ENCODE measurements around the gene MSH3.
"Not testable (repeated sequence)": the region's sequence is repeated elsewhere in the genome, so short reads cannot be mapped to it uniquely, and the experiment has no call there.

The MSH3 gene

GRCh38 chr5:80654054-80654390 is 430 bp upstream of the MSH3 start:
- peaks cover 12% of the 10 kb centered on the region for H3K4me1 ChIP-seq (ENCODE audit: control insufficient read depth, insufficient read depth, low read length, poor library complexity, severe bottlenecking)
- peak overlapping the region; percentile 32 for H3K27ac ChIP-seq (ENCODE audit: insufficient read depth, low read length, poor library complexity, severe bottlenecking)
- H3K27me3 ChIP-seq (replicated peaks; ENCODE audit: control insufficient read depth, insufficient read depth, low read length, poor library complexity, severe bottlenecking): no peaks in the 10 kb centered on the region
- peak overlapping the region; percentile 79 for H3K4me3 ChIP-seq (ENCODE audit: insufficient read depth, low read depth, low read length, poor library complexity, severe bottlenecking)
- H3K36me3 ChIP-seq (ENCODE audit: control insufficient read depth, insufficient read depth, low read length): peaks cover 6% of the 10 kb centered on the region
- DNase-seq: no peak
- H3K9me3 ChIP-seq (ENCODE audit: control insufficient read depth, low read length): no peaks in the 10 kb centered on the region

GRCh38 chr5:80655231-80655774 is 851 bp downstream of the MSH3 start:
- Histone ChIP-seq H3K4me1 (ENCODE audit: control insufficient read depth, insufficient read depth, low read length, poor library complexity, severe bottlenecking) (peaks cover 12% of the 10 kb centered on the region), H3K27me3 (replicated peaks; ENCODE audit: control insufficient read depth, insufficient read depth, low read length, poor library complexity, severe bottlenecking) (no peaks in the 10 kb centered on the region), H3K9me3 (ENCODE audit: control insufficient read depth, low read length) (no peaks in the 10 kb centered on the region), H3K36me3 (ENCODE audit: control insufficient read depth, insufficient read depth, low read length) (peaks cover 14% of the 10 kb centered on the region), H3K27ac (ENCODE audit: insufficient read depth, low read length, poor library complexity, severe bottlenecking) (peak overlapping the region; percentile 84), H3K4me3 (ENCODE audit: insufficient read depth, low read depth, low read length, poor library complexity, severe bottlenecking) (peak overlapping the region; percentile 79)
- no peak for DNase-seq

DNA sequence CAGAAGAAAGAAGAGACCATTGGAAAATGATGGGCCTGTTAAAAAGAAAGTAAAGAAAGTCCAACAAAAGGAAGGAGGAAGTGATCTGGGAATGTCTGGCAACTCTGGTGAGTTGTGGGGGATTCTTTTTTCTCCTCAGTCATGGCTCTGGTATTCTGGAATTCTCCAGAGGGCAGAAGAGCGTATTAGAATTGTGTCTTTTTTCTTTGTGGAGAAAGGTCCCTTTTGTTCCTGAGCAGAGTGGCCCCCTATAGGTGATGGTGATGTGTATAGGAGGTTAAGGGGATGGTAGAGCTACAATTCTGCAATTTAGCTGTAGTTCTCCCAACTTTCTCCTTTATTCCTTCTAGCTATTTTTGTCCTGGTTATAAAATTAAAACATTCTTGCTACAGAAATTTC is 2.0 kb downstream of the MSH3 start:
- Histone ChIP-seq H3K27me3 (replicated peaks; ENCODE audit: control insufficient read depth, insufficient read depth, low read length, poor library complexity, severe bottlenecking) (no peaks in the 10 kb centered on the region), H3K27ac (ENCODE audit: insufficient read depth, low read length, poor library complexity, severe bottlenecking) (no peak overlapping the region), H3K36me3 (ENCODE audit: control insufficient read depth, insufficient read depth, low read length) (peaks cover 14% of the 10 kb centered on the region), H3K9me3 (ENCODE audit: control insufficient read depth, low read length) (no peaks in the 10 kb centered on the region), H3K4me1 (ENCODE audit: control insufficient read depth, insufficient read depth, low read length, poor library complexity, severe bottlenecking) (peaks cover 12% of the 10 kb centered on the region), H3K4me3 (ENCODE audit: insufficient read depth, low read depth, low read length, poor library complexity, severe bottlenecking) (no peak overlapping the region)
- no peak for DNase-seq

GRCh38 chr5:80659106-80659505 is 4.7 kb downstream of the MSH3 start:
- DNase-seq: no peak
- no peaks in the 10 kb centered on the region for H3K9me3 ChIP-seq (ENCODE audit: control insufficient read depth, low read length)
- no peak overlapping the region for H3K27ac ChIP-seq (ENCODE audit: insufficient read depth, low read length, poor library complexity, severe bottlenecking)
- H3K4me3 ChIP-seq (ENCODE audit: insufficient read depth, low read depth, low read length, poor library complexity, severe bottlenecking): no peak overlapping the region
- peaks cover 6% of the 10 kb centered on the region for H3K4me1 ChIP-seq (ENCODE audit: control insufficient read depth, insufficient read depth, low read length, poor library complexity, severe bottlenecking)
- H3K27me3 ChIP-seq (replicated peaks; ENCODE audit: control insufficient read depth, insufficient read depth, low read length, poor library complexity, severe bottlenecking): no peaks in the 10 kb centered on the region
- H3K36me3 ChIP-seq (ENCODE audit: control insufficient read depth, insufficient read depth, low read length): peaks cover 25% of the 10 kb centered on the region

DNA sequence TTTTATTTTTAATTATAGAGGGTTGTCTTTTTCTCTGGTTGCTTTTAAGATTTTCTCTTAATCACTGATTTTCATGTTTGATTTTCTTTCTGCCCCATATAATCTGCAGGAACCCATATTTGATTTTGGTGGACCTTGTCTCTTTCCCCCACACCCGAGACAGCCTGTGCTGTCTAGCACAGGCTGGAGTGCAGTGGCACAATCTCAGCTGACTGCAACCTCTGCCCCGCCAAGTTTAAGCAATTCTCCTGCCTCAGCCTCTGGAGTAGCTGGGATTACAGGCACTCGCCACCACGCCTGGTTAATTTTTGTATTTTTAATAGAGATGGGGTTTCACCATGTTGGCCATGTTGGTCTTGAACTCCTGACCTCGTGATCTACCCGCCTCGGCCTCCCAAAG is 6.2 kb downstream of the MSH3 start:
- DNase-seq; H3K9me3 ChIP-seq (ENCODE audit: control insufficient read depth, low read length); H3K4me3 ChIP-seq (ENCODE audit: insufficient read depth, low read depth, low read length, poor library complexity, severe bottlenecking); H3K27me3 ChIP-seq (replicated peaks; ENCODE audit: control insufficient read depth, insufficient read depth, low read length, poor library complexity, severe bottlenecking); H3K4me1 ChIP-seq (ENCODE audit: control insufficient read depth, insufficient read depth, low read length, poor library complexity, severe bottlenecking); H3K27ac ChIP-seq (ENCODE audit: insufficient read depth, low read length, poor library complexity, severe bottlenecking): not testable (repeated sequence)
- peaks cover 36% of the 10 kb centered on the region for H3K36me3 ChIP-seq (ENCODE audit: control insufficient read depth, insufficient read depth, low read length)

GRCh38 chr5:80662108-80662507 is 7.7 kb downstream of the MSH3 start:
- Histone ChIP-seq H3K36me3 (ENCODE audit: control insufficient read depth, insufficient read depth, low read length) (peaks cover 45% of the 10 kb centered on the region), H3K4me1 (ENCODE audit: control insufficient read depth, insufficient read depth, low read length, poor library complexity, severe bottlenecking) (no peaks in the 10 kb centered on the region), H3K9me3 (ENCODE audit: control insufficient read depth, low read length) (no peaks in the 10 kb centered on the region), H3K27me3 (replicated peaks; ENCODE audit: control insufficient read depth, insufficient read depth, low read length, poor library complexity, severe bottlenecking) (no peaks in the 10 kb centered on the region), H3K27ac (ENCODE audit: insufficient read depth, low read length, poor library complexity, severe bottlenecking) (no peak overlapping the region), H3K4me3 (ENCODE audit: insufficient read depth, low read depth, low read length, poor library complexity, severe bottlenecking) (no peak overlapping the region)
- no peak for DNase-seq

GRCh38 chr5:80665057-80665456 is 10.6 kb downstream of the MSH3 start:
- H3K27me3 ChIP-seq (replicated peaks; ENCODE audit: control insufficient read depth, insufficient read depth, low read length, poor library complexity, severe bottlenecking): no peaks in the 10 kb centered on the region
- H3K4me3 ChIP-seq (ENCODE audit: insufficient read depth, low read depth, low read length, poor library complexity, severe bottlenecking): no peak overlapping the region
- H3K36me3 ChIP-seq (ENCODE audit: control insufficient read depth, insufficient read depth, low read length): peaks cover 35% of the 10 kb centered on the region
- no peak for DNase-seq
- H3K4me1 ChIP-seq (ENCODE audit: control insufficient read depth, insufficient read depth, low read length, poor library complexity, severe bottlenecking): no peaks in the 10 kb centered on the region
- no peak overlapping the region for H3K27ac ChIP-seq (ENCODE audit: insufficient read depth, low read length, poor library complexity, severe bottlenecking)
- H3K9me3 ChIP-seq (ENCODE audit: control insufficient read depth, low read length): no peaks in the 10 kb centered on the region

- no peaks in the 10 kb centered on the region for H3K9me3 ChIP-seq (ENCODE audit: control insufficient read depth, low read length)
- H3K27me3 ChIP-seq (replicated peaks; ENCODE audit: control insufficient read depth, insufficient read depth, low read length, poor library complexity, severe bottlenecking): no peaks in the 10 kb centered on the region
- H3K4me1 ChIP-seq (ENCODE audit: control insufficient read depth, insufficient read depth, low read length, poor library complexity, severe bottlenecking): no peaks in the 10 kb centered on the region
- no peak for DNase-seq
- H3K27ac ChIP-seq (ENCODE audit: insufficient read depth, low read length, poor library complexity, severe bottlenecking): no peak overlapping the region
- H3K4me3 ChIP-seq (ENCODE audit: insufficient read depth, low read depth, low read length, poor library complexity, severe bottlenecking): no peak overlapping the region
- peaks cover 30% of the 10 kb centered on the region for H3K36me3 ChIP-seq (ENCODE audit: control insufficient read depth, insufficient read depth, low read length)
Measured at GRCh38 chr5:80667384-80667783, 12.9 kb downstream of the MSH3 start.

DNA sequence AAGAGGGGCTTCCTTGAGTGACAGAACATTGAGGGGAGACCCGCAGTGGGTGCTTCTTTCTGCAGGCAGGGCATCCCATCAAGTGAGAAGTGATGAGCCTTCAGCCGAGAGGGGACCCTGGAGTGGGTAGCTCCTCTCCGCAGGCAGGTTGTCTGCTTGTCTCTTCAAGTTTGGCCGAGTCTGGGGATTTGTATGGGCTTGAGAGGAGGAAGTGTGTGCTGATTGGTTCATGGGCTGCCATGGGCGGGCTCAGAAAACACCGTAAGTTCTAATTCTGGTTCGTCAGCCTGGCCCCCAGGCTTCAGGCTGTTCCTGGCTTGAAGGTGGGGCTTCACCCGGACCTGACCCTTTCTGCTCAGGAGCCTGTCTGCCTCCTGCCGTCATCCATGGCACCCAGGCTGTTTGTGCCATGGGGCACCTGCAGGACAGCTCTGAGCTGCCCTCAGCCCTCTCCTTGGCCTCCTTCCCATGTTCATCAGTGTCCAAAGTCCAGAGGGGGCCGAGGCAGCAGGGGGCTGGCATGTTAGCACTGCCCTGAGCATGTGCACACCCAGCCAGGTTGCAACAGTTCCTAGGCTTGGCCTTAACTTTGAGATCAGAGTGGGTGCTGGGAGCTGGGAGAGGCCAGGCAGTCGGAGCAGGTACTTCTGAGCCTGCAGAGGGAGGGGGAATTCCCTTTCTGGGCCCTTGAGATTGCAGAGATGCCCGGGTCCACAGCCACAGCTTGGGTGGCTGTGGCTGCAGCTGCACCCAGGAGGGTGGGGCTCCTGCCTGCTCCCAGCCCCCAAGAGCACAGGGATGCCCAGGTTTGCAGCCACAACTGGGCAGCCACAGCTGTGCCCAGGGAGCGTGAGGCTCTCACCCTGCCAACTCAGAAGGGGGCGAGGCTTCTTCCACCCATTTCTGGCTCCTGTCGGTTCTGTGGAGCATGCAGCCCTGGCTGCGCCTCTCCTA is 13.8 kb downstream of the MSH3 start:
- Histone ChIP-seq H3K4me3 (ENCODE audit: insufficient read depth, low read depth, low read length, poor library complexity, severe bottlenecking) (no peak overlapping the region), H3K27ac (ENCODE audit: insufficient read depth, low read length, poor library complexity, severe bottlenecking) (no peak overlapping the region), H3K27me3 (replicated peaks; ENCODE audit: control insufficient read depth, insufficient read depth, low read length, poor library complexity, severe bottlenecking) (no peaks in the 10 kb centered on the region), H3K36me3 (ENCODE audit: control insufficient read depth, insufficient read depth, low read length) (peaks cover 36% of the 10 kb centered on the region), H3K4me1 (ENCODE audit: control insufficient read depth, insufficient read depth, low read length, poor library complexity, severe bottlenecking) (no peaks in the 10 kb centered on the region), H3K9me3 (ENCODE audit: control insufficient read depth, low read length) (no peaks in the 10 kb centered on the region)
- no peak for DNase-seq

- H3K36me3 ChIP-seq (ENCODE audit: control insufficient read depth, insufficient read depth, low read length): peaks cover 28% of the 10 kb centered on the region
Measured at GRCh38 chr5:80672140-80672736, 17.8 kb downstream of the MSH3 start.

More at GRCh38 chr5:80672140-80672736, 17.8 kb downstream of the MSH3 start:
- Histone ChIP-seq H3K4me1 (ENCODE audit: control insufficient read depth, insufficient read depth, low read length, poor library complexity, severe bottlenecking) (no peaks in the 10 kb centered on the region), H3K9me3 (ENCODE audit: control insufficient read depth, low read length) (no peaks in the 10 kb centered on the region), H3K27me3 (replicated peaks; ENCODE audit: control insufficient read depth, insufficient read depth, low read length, poor library complexity, severe bottlenecking) (no peaks in the 10 kb centered on the region), H3K4me3 (ENCODE audit: insufficient read depth, low read depth, low read length, poor library complexity, severe bottlenecking) (no peak overlapping the region), H3K27ac (ENCODE audit: insufficient read depth, low read length, poor library complexity, severe bottlenecking) (no peak overlapping the region)
- peak; percentile 8 to 54 (median 24) for DNase-seq
